ENCODE results near the gene FAM78A.

Gene FAM78A

DNA sequence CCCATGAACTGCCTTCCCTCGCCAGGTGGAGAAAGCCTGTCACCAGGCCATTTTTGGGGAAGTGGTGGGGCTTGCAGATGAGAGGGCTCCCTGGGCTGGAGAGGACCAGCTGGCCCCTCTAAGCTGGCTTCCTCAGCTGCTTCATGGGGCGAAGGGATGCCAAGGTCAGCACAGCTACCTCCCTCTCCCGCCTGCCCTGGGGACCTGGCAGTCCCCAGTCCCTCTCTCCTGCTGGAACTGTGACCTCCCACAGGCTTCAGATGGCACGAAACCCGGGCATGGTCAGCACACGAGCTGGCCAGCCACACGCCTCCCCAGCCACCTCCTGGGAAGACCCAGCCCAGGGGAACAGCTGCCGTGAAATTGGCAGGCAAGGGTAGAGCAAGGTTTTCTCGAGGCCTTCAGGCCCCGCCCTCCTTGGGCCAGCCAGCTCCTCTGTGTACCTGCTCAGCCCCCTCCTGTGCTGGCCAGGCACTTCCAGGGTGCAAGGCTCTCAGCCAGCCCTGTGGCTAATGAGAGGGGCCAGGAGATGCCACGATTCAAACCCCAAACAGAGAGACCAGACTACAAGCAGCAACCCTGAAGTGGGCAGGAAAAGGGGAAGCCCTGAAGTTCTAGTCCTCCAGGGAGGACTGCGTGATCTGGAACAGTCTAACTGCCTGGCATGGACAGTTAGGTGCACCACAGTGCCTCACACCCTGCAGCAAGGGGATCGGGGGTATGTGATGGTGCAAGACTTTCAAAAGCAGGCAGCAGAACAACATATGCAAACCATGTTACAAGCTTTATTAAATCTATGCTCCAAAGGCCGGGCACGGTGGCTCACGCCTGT is 26.1 kb upstream of the FAM78A start:
- no peak for DNase-seq

DNA sequence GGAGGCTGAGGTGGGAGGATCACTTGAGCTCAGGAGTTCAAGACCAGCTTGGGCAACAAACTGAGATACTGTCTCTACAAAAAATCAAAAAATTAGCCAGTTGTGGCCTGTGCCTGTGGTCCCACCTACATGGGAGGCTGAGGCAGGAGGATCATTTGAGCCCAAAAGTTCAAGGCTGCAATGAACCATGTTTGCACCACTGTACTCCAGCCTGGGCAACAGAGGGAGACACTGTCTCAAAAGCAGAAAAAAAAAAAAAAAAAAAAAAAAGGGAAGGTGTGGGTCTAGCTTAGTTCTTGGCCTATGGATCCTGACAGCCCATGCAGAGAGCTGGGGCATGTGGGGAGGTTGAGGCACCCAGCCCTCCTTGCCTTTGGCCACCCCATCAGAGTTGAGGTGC is 24.1 kb upstream of the FAM78A start:
- no peak for DNase-seq

GRCh38 chr9:131299961-131300347 is 23.6 kb upstream of the FAM78A start:
- no peak for DNase-seq

DNA sequence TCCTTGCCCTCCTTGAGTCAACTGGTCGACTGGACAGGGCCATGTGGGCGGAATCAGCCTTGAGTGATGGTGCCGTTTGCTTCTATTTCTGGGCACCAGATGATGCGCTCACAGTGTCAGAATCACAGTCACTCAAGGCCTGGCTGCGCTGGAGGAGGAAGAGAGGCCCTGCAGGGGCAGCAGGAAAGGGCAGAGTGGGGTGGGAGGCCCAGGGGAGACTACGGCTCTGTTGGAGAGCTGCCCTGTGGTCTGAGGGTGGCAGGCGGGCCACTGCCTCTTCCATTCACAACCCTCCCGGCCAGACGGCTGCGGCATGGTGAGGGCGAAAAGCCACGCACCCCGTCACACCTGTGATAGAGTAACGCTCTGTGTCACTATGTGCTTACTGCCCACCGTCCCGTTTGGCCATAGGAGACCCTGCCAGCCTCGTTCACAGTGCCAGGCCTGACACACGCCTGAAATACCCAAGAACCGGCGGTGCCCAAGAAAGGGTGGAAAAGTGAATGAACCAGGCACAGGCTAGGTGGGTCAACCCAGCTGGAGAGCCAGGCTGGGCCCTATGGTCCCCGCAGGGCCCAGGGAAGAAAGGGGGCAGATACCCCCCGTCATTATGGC is 23.1 kb upstream of the FAM78A start:
- DNase-seq, result no peak

GRCh38 chr9:131298816-131299215 is 22.5 kb upstream of the FAM78A start:
- DNase-seq, result no peak

DNA sequence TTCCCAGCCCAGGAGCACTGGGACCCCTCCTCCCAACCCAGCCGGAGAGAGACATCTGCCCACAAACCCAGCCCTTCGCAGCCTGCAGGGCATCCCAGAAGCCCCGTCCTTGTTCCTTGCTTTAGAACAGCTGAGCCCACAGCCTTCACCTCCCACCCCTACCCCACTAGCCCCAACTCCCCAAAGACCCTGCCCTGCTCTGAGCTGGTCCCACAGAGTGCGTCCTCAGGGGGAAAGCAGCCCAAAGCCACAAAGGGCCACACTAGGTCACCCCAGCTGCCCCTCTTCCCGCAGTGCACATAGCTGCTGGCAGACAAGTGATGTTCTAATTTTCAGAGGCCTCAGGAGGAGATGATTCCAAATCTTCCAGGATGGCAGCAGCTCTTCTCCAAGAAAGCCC is 22.0 kb upstream of the FAM78A start:
- no peak for DNase-seq

DNA sequence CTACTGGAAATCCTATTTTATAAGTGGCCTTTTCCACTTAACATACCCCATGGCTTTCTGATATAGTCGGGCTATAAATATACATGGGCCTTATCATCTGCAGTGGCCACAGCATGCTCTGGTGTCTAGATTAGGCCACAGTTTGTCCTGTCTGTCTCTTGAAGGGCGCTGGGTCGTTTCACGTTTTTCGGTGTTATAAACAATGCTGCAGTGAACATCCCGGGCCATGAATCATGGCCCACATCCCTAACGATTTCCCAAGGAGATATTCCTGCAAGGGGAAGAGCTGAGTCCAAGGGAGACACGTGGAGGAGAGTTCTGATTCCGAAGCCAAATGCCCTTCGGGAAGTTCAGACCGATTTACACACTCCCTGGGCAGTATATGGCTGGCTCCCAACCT is 21.6 kb upstream of the FAM78A start:
- DNase-seq, result no peak

- DNase-seq, result no peak
Observed at GRCh38 chr9:131296906-131297500, 20.7 kb upstream of the FAM78A start.

GRCh38 chr9:131296460-131296859 is 20.1 kb upstream of the FAM78A start:
- DNase-seq, result no peak

- DNase-seq, result no peak
Observed at GRCh38 chr9:131292937-131293336, 16.6 kb upstream of the FAM78A start.

DNA sequence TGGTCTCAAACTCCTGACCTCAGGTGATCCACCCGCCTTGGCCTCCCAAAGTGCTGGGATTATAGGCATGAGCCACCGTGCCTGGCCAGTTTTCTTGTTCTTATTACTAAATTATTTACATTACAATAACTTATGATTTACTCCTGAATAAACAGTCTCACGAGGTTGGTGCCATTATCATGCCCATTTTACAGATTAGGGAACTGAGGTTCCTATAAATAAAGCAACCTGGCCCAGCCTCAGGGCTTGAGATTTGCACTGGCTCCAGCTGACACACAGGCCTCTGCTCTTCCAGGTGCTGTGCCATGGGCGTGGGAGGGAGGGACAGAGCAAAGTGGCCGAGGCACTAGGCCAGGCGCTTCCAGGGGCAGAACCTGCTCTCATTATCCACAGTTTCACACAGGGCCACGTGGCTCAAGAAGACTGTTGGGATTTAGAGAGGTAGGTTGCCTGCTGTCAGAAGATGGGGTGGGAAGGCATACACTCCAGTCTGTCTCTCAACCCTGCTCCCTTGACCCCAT is 15.5 kb upstream of the FAM78A start:
- DNase-seq, result no peak

DNA sequence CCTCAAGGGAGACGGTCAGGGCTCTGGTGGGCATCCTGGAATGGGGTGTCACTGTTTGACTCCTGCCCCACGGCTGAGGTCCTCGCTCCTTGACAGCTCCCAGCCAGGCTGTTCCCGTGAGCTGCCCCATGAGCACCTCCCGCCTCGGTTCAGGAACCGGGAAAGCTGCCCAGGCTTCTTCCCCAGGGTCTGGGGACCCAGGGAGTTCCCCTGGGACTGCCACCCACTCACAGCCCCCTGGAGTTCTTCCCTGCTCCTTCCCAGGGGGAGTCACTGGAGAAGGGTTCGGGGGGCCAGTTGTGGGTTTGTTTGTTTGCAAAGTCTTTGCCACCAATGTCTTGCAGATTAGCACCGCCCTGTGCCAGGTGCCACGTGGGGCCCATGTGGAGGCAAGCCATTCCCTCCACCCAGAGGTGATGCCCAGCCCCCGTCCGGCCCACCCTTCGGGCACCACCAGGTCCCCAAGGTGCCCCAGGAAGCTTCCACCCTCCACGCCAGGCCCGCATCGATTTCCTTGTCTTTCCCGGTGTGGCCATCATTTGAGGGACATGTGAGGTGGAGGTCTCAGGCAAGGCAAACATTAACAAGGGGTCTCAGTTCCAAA is 14.6 kb upstream of the FAM78A start:
- no peak for DNase-seq

- no peak for DNase-seq
Observed at GRCh38 chr9:131290036-131290766, 13.9 kb upstream of the FAM78A start.

GRCh38 chr9:131289301-131290035 is 13.2 kb upstream of the FAM78A start, which contains the start of gene PLPP7:
Gene PLPP7, plus strand, starts transcription at chr9:131289723. Its CDS starts 275 bp downstream, at chr9:131289998.
- no peak for DNase-seq

DNA sequence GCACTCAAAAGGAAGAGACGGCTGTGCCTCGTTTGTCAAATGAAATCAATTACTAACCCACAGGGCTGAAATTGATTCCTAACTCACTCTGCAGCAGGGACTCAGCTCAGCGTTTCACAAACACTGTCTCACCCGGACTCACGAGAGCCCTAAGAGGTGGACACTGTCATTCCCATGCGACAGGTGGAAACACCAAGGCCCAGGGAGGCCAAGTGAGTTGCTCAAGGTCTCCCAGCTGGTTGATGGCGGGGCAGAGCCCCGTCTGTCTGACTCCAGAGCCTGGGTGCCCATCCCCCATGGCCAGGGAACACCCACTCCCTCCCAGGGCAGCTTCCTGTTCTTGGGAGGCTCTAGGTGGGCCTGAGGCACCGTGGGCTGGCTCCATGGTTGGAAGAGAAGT is 11.9 kb upstream of the FAM78A start:
- no peak for DNase-seq

DNA sequence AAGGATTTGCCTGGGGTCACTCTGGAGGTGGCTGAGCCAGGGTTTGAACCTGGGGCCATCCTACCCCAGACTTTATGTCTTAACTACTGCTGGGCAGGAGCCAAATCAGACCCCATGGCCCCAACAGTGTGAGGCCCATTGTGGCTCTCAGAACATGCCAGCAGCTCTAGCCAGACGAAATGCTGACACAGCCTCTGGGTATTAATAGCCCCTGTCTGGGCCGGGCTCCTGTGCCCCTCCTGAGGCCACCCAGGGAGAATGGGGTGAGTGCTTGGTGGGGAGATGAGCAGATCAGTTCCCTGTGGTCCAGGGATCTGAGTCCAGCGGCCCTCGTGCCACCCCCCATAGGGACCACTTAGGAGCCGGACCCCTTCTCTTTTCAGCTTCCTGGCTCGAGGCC is 11.0 kb upstream of the FAM78A start:
- no peak for DNase-seq

DNA sequence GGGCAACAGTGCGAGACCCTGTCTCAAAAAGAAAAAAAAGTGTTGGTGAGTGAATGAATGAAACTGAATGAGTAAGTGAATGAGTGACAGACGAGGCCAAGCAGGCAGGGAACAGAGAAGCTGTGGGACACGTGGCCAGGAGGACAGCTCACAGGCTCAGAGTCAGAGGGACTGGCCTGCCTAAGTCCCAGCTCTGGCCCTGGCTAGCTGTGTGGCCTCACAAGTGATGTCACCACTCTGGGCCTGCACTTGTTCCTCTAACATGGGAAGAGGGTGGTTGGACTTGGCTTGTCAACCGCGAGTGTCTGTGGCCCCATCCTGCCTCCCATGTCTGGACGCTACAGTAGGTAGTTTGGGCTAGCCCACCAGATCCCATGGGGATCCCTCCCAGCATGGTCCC is 8.5 kb upstream of the FAM78A start:
- DNase-seq, result no peak

DNA sequence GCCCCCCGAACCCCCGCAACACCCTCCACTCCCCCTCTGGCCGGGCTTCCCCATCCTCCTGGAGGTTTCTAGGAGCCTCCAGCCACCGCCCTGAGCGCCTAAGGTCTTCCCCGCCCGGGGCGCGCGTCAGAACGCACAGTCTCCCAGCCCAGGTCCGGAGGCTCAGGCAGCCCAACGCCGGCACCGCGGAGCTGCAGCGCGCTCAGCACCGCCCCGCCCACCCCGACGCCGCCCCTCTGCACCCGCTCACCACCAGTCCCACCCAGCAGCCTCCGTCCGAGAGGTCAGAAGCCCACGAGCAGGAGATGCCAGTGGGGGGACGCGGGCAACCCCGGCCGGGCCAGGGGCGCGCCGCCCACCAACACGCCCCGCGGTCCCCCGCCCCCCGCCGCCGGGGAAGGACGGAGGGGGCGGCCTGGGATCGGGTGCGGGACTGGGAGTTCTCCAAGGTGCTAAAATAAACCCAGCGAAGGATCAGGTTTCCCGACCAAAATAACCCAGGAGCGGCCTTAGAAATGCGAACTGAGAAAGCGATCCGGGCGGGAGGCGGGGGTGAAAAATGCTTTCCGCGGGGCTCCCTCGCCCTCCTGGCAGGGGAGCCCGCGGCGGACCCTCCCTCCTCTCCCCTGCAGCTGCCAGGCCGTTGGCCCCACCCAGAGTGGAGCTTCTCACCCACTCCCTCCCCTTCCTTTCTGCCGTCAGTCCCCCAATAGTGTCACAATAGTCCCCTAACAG is 6.5 kb upstream of the FAM78A start:
- no peak for DNase-seq

- no peak for DNase-seq
Observed at GRCh38 chr9:131282175-131282574, 5.9 kb upstream of the FAM78A start.

DNA sequence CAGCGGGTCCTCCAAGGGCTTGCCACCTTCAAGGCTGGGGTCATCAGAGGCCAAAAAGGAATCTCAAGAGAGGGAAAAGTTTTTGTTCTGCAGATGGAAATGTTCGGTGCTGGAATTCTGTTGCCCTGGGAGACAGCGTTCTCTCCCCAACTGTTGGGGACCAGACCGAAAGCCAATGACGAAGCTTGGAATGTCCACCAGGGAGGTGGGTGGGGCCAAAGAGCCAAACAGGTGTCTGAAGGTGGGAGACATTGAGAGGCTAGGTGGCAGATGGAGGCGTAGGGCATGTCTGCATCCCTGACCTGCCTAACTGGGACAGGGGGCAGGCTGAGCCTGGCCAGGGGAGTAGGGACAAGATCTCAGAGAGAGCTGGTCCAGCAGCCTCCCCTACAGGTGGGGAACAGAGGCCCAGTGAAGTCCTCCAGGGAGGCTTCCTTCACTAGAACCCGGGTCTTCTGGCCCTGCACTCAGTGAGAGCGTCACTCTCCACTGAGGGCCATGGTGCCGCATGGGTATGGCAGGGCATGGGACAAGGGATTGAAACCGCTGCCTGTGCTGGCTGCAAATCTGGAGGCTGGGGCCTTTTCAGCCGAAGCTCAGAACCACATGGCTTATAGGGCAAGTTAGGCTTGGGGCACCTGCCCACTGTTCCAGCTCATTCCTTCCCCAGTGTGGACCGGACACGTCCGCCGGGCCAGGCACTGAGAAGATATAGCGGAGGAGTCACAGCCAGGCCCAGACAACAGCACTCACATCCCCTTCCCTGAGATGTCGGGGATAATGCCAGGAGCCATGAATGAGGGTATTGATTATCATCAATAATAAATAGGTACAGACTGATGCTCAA is 5.0 kb upstream of the FAM78A start:
- no peak for DNase-seq
